NB4 (cell line): Measurements from ENCODE around the gene NCAM2.

Experiments
- CTCF ChIP-seq: IDR thresholded peaks from one replicate; pipeline ENCODE4 v1.5.1; 2012; ENCODE audit warnings: low read depth, low read length
- MYC ChIP-seq: IDR thresholded peaks from 2 replicates; pipeline ENCODE4 v1.6.1; 2011; ENCODE audit warnings: low read depth, low read length

- TF ChIP-seq CTCF (no peak), MYC (no peak)
These were observed 139.8 kb downstream of the NCAM2 start for GRCh38 chr21:21137986-21138385.
